SH-SY5Y (cell line): Measurements from ENCODE around the gene DKK3.

Source experiments
- GATA2 ChIP-seq: IDR thresholded peaks from 2 replicates; pipeline ENCODE4 v1.6.1; 2011; ENCODE audit warnings: mild to moderate bottlenecking, low read depth, low read length
- GATA3 ChIP-seq: IDR thresholded peaks from 2 replicates; pipeline ENCODE4 v1.6.1; 2011; ENCODE audit warnings: low read depth, mild to moderate bottlenecking, low read length, moderate library complexity

- TF ChIP-seq GATA3 (no peak), GATA2 (no peak)
These were observed 95.0 kb downstream of the DKK3 start for GRCh38 chr11:11913395-11913794.
